RWPE2 (cell line): Measurements from ENCODE around the gene RSPH4A.

Experiments
- ATAC-seq: fragments of 200-7000 bp; cut with Tn5 transposase; 3 replicates; pipeline ENCODE4 v1.9.1; 2021; ENCODE audit warnings: low read depth
- DNase-seq: peaks from one replicate; pipeline ENCODE4 v3.0.0-alpha.2; 2020; ENCODE audit warnings: low spot score
- H3K27ac ChIP-seq: fragments of 450-650 bp; 2 replicates; pipeline ENCODE4 v1.5.1; 2017; ENCODE audit warnings: mild to moderate bottlenecking; ENCODE audit not compliant: poor library complexity, severe bottlenecking
- H3K27me3 ChIP-seq: fragments of 250-450 bp; sonication (Bioruptor Pico); 2 replicates; pipeline ENCODE4 v1.5.1; 2021; ENCODE audit warnings: mild to moderate bottlenecking, moderate library complexity; ENCODE audit not compliant: insufficient read depth, poor library complexity, severe bottlenecking
- H3K36me3 ChIP-seq: fragments of 250-450 bp; sonication (Bioruptor Pico); 2 replicates; pipeline ENCODE4 v1.5.1; 2020; ENCODE audit warnings: low read depth, mild to moderate bottlenecking, moderate library complexity
- H3K4me1 ChIP-seq: fragments of 250-450 bp; sonication (Bioruptor Pico); 2 replicates; pipeline ENCODE4 v1.5.1; 2021; ENCODE audit warnings: mild to moderate bottlenecking, moderate library complexity; ENCODE audit not compliant: insufficient read depth, poor library complexity, severe bottlenecking
- H3K4me3 ChIP-seq: fragments of 250-450 bp; sonication (Bioruptor Pico); 2 replicates; pipeline ENCODE4 v1.5.1; 2021; ENCODE audit warnings: mild to moderate bottlenecking, moderate library complexity; ENCODE audit not compliant: severe bottlenecking
- H3K9me3 ChIP-seq: fragments of 250-450 bp; sonication (Bioruptor Pico); 2 replicates; pipeline ENCODE4 v1.5.1; 2021; ENCODE audit warnings: mild to moderate bottlenecking, moderate library complexity; ENCODE audit not compliant: severe bottlenecking
- TF ChIP-seq, protein P1 (sequence below): fragments of 450-650 bp; IDR thresholded peaks from one replicate; pipeline ENCODE4 v1.5.1; 2017; ENCODE audit warnings: mild to moderate bottlenecking, moderate library complexity; ENCODE audit not compliant: poor library complexity, severe bottlenecking

Gene RSPH4A

DNA sequence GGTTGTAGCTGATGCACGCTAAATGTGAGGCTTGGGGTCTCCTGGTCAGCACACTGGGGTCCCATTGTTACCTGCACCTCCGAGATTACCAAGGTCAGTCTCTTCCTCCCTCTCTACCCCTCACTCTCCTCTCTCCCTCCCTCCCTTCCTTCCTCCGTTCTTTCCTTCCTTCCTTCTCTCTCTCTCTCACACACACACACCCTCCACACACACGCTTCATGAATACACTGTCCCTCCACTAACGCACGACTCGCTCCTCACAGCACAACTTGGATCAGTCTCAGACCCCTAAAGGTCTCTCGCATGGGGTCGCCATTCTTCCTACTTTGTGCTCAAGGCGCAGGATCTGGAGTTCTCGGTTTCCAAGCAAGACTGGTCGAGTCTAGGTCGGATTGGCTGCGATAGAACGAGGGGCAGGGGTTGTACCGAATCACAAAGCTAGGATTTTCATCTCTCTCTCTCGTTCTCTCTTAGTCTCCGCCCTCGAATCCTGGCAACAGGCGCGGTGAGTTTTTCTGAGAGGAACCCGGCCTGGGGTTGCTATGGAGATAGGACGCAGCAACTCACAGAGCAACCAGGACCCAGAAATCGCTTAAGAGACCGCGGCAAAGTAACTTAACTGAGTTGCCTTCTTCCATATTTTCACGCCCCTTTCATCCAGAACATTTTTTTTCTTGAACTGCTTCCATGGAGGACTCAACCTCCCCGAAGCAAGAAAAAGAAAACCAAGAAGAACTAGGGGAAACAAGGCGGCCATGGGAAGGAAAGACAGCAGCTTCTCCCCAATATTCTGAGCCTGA lies at the start of gene RSPH4A:
RSPH4A (plus strand) TSS at position 543 of the 800 bp plus-strand sequence; CDS start at position 688, 145 bp downstream.
- Histone ChIP-seq H3K27ac (no peak within 1 kb of the TSS), H3K4me3 (peak within 1 kb of the TSS; percentile 33), H3K36me3 (no peaks in the 10 kb centered on the region), H3K9me3 (no peaks in the 10 kb centered on the region), H3K27me3 (no peaks in the 10 kb centered on the region), H3K4me1 (peaks cover 4% of the 10 kb centered on the region)
- DNase-seq (peak; percentile 90), ATAC-seq (peak; percentile 99)
- TF ChIP-seq, protein P1, sequence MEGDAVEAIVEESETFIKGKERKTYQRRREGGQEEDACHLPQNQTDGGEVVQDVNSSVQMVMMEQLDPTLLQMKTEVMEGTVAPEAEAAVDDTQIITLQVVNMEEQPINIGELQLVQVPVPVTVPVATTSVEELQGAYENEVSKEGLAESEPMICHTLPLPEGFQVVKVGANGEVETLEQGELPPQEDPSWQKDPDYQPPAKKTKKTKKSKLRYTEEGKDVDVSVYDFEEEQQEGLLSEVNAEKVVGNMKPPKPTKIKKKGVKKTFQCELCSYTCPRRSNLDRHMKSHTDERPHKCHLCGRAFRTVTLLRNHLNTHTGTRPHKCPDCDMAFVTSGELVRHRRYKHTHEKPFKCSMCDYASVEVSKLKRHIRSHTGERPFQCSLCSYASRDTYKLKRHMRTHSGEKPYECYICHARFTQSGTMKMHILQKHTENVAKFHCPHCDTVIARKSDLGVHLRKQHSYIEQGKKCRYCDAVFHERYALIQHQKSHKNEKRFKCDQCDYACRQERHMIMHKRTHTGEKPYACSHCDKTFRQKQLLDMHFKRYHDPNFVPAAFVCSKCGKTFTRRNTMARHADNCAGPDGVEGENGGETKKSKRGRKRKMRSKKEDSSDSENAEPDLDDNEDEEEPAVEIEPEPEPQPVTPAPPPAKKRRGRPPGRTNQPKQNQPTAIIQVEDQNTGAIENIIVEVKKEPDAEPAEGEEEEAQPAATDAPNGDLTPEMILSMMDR: peak; percentile 32

DNA sequence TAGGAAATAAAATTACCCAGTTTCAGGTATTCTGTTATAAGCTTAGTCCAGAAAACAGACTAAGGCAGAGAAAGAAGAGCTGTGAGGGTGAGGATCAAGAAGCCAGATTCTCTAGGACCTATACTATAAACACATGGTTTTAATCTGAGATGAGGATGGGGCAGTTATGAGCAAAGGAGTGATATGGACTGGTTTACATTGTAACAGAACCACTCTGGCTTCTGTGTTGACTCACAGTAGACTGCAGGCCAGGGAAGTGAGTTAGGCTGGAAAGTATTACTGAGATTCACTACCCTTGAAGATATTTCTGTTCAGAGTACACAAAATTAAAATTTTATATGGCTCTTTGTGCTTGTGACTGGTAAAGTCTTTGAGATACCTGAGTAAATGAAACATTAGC lies 48.2 kb upstream of the RSPH4A start:
- no peaks in the 10 kb centered on the region for H3K27me3 ChIP-seq
- no peak overlapping the region for H3K27ac ChIP-seq
- no peak overlapping the region for H3K4me3 ChIP-seq
- no peak for DNase-seq
- TF ChIP-seq, protein P1: no peak
- peaks cover 12% of the 10 kb centered on the region for H3K4me1 ChIP-seq
- H3K36me3 ChIP-seq: no peaks in the 10 kb centered on the region
- H3K9me3 ChIP-seq: no peaks in the 10 kb centered on the region
- no peak for ATAC-seq

DNA sequence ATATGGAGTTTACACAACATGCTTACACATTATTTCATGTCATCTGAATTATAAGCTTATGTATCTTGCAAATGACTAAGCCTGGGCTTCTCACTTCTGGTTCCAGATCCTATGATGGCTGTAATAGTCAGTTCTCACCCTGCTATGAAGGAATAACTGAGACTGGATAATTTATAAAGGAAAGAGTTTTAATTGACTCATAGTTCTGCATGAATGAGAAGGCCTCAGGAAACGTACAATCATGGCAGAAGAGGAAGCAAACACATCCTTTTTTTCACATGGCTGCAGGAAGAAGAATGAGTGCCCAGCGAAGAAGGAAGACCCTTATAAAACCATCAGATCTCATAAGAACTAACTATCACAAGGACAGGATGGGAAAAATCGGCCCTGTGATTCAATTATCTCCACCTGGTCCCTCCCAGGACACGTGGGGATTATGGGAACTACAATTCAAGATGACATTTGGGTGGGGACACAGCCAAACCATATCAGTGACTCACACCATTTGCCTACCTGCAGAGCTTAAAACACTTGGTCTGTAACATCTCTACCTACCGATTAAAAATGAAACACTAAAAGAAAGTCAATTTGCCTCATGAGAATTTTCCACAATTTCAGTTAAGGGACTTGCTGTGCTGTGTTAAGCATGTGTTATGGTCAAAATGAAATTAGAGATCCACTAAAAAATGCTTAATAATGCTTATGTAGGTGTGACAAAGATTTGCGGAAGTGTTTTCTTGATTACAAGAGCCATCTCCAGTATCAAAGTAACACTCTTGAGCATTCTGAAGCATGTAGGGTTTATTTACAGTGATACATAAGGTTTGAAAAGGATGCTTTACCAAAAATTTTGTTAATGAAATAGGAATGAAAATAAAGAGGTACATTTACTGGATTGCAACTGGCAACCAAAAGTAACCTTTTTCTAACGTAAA lies 47.2 kb upstream of the RSPH4A start:
- Histone ChIP-seq H3K9me3 (no peaks in the 10 kb centered on the region), H3K4me1 (peaks cover 14% of the 10 kb centered on the region), H3K4me3 (no peak overlapping the region), H3K27me3 (no peaks in the 10 kb centered on the region), H3K27ac (no peak overlapping the region), H3K36me3 (peaks cover 5% of the 10 kb centered on the region)
- TF ChIP-seq, protein P1: no peak
- DNase-seq (no peak), ATAC-seq (no peak)

DNA sequence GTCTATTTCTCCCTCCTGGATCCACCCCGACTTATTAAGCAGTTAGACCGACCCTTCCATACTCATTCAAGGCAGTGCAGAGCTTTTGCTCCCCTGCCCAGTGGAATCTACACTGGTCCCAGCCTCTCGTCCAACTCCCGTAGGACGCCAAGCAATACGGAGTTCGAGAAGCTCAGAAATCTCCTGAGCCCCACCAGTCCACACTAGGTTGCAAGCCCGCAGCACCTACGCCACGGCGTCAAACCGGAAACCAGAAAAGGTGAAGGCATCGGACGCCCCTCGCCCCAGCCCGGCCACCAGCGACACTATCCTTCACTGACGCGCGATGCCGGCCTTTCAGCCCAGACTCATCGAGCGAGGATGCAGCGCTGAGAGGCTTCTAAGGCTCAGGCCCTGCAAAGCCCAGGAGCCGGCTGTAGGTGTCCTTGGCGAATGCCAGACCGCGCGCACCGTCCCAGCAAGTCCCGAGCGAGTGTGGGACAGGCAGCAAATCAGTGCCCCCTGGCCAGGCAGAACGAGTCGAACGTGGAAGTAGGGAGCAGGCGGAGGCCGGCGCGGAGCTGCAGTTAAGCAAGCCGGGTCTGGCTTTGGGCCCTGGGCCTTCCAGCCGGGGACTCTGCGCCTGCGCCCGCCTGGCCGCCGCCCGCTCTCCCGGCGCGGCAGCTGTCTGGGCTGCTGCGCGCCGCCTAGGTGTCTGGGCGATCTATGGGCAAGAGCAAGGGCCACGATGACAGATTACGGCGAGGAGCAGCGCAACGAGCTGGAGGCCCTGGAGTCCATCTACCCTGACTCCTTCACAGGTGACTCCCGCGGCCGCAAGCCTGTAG lies 45.2 kb upstream of the RSPH4A start, which contains the start of gene RWDD1:
RWDD1 (plus strand) TSS at position 649 of the 827 bp plus-strand sequence; CDS start at position 728, 79 bp downstream.
- TF ChIP-seq, protein P1: no peak

More for the DNA sequence above, 45.2 kb upstream of the RSPH4A start, which contains the start of gene RWDD1:
- no peaks in the 10 kb centered on the region for H3K27me3 ChIP-seq
- no peaks in the 10 kb centered on the region for H3K9me3 ChIP-seq
- peaks cover 22% of the 10 kb centered on the region for H3K36me3 ChIP-seq
- H3K4me1 ChIP-seq: peaks cover 14% of the 10 kb centered on the region
- peak within 1 kb of the TSS; percentile 83 for H3K4me3 ChIP-seq
- DNase-seq (peak; percentile 99), ATAC-seq (peak; percentile 98)
- peak within 1 kb of the TSS; percentile 66 for H3K27ac ChIP-seq
